Measurements from ENCODE around the gene COL18A1. TPM values are rescaled to one million over a fixed set of nuclear protein-coding genes. Genes with fewer than 3 reads are reported as not detected.
A peak's percentile ranks its signal among the peaks of the same experiment; 100 is the strongest.
"Not testable (repeated sequence)": the region's sequence is repeated elsewhere in the genome, so short reads cannot be mapped to it uniquely, and the experiment has no call there.

The COL18A1 gene
- total and polyA plus RNA-seq, 3 donors from 2014 or later: 53.2 to 165 (median 111) TPM

DNA sequence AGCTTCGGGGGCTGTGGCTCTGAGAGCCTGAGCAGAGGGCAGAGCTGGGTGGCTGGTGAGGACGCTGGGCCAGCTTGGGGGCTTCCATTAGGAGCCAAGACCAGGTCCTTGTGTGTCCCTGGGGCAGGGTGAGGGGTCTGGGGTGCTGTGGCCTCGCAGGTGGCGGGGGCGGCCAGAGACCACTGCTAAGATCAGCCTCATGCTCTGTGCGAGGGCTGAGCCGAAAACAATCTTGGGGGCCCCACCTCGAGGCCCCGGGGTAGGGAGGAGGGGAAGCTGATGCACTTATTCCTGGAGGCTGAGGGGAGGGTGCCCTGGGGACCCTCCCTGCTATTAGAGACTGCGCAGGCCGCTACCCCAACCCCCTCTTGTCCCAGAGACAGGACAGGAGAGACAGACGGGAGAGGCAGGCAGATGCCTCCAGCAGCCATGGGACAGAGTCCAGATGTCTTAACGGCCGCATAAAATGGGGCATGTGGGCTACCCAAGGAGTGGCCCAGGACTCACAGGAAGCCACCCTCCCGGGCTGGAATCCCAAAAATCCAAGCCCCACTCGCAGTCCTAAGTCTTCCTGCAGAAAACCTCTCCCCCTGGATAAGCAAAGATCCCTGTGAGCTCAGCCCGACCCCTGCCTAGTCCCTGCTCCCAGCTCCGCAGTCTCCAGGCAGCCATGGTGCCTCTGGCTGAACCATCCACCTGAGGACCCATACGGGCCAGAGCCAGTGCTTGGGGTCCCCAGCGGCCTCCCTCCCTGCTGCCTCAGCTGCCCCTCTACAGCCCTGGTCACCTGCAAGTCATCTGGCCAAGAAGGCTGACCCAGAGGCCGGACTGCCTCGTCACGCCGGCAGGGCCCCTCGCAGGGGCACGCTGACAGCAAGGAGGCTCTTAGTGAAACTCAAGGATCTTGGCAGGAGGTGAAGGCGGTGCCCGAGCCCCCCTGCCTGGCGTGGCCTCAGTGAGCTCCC, 43.6 kb upstream of the COL18A1 start:
- intact Hi-C loops (cut with DNase I; ENCODE audit: low total_unique reads): no loop called here
- Histone ChIP-seq H3K9me3 (no peaks in the 10 kb centered on the region), H3K4me1 (peaks cover 5% of the 10 kb centered on the region), H3K4me3 (no peak overlapping the region), H3K27ac (no peak overlapping the region), H3K36me3 (ENCODE audit: low read depth, missing control alignments) (no peaks in the 10 kb centered on the region), H3K27me3 (no peaks in the 10 kb centered on the region)
- 85 to 89% methylated on average over 20 to 29 of the region's 29 CpGs for WGBS, 2 donors
- TF ChIP-seq, protein P1, sequence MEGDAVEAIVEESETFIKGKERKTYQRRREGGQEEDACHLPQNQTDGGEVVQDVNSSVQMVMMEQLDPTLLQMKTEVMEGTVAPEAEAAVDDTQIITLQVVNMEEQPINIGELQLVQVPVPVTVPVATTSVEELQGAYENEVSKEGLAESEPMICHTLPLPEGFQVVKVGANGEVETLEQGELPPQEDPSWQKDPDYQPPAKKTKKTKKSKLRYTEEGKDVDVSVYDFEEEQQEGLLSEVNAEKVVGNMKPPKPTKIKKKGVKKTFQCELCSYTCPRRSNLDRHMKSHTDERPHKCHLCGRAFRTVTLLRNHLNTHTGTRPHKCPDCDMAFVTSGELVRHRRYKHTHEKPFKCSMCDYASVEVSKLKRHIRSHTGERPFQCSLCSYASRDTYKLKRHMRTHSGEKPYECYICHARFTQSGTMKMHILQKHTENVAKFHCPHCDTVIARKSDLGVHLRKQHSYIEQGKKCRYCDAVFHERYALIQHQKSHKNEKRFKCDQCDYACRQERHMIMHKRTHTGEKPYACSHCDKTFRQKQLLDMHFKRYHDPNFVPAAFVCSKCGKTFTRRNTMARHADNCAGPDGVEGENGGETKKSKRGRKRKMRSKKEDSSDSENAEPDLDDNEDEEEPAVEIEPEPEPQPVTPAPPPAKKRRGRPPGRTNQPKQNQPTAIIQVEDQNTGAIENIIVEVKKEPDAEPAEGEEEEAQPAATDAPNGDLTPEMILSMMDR (IDR thresholded peaks at IDR 0.05): no peak
- no peak for TF ChIP-seq POLR2A (IDR thresholded peaks at IDR 0.05)
- no peak for DNase-seq

DNA sequence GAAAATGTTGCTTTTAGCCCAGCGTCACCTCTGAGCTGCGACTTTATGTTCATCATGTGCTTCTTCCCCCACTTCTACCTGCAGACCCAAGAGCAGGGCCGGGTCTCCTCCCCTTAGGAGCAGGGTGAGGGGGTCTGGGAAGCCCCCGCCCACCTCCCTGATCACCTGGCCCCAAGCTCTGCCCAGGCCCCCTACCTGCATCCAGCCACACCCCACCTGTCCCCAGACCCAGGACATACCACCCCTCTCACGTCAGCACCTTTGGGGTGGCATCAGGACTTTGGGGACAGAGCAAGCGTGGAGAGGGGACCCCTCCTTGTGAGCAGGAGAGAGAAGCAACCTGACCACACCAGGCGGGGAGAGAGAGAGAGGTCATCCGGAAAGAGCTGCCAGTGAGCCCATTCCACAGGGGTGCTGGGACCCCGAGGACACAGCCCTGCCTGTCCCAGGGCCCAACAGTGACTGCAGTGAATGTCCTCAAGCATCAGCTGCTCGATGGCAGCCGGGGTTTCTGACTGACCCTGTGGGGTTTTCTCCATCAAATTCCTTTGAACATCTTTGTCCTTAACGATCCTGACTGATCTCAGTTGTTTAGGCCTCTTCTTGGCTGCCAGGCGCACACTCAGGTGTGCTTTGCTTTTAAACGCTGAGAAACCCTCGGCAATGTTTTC, 42.8 kb upstream of the COL18A1 start:
- no peak for DNase-seq
- TF ChIP-seq POLR2A (IDR thresholded peaks at IDR 0.05): no peak
- TF ChIP-seq, protein P1 (IDR thresholded peaks at IDR 0.05): no peak
- H3K9me3 ChIP-seq: no peaks in the 10 kb centered on the region
- no peak overlapping the region for H3K4me3 ChIP-seq
- H3K27me3 ChIP-seq: no peaks in the 10 kb centered on the region
- H3K36me3 ChIP-seq (ENCODE audit: low read depth, missing control alignments): no peaks in the 10 kb centered on the region
- no peak overlapping the region for H3K27ac ChIP-seq
- intact Hi-C loops (cut with DNase I; ENCODE audit: low total_unique reads): no loop called here
- peaks cover 11% of the 10 kb centered on the region for H3K4me1 ChIP-seq
- WGBS, 2 donors: 89 to 93% methylated on average over 13 to 15 of the region's 15 CpGs

DNA sequence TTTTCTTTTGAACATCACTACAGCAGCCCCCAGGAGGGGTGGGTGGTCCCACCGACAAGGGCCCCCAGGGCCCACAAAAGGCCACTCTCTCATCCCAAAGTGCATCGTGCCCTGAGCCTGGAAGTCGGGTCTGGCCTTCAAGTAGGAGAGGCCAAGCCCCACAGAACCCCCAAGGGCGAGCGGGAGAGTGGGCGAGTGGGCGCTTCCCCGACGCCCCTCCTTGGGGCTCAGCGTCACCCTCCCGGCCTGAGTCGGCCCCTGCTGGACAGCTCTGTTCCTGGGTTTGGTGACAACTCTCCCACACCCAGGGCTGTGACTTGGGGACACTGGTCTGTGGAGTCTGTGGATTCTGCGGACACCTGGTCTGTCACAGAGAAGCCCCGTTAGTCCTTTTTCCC, 42.2 kb upstream of the COL18A1 start:
- Histone ChIP-seq H3K4me3 (no peak overlapping the region), H3K9me3 (no peaks in the 10 kb centered on the region), H3K36me3 (ENCODE audit: low read depth, missing control alignments) (no peaks in the 10 kb centered on the region), H3K27ac (no peak overlapping the region), H3K4me1 (peaks cover 17% of the 10 kb centered on the region), H3K27me3 (no peaks in the 10 kb centered on the region)
- WGBS, 2 donors: 93 to 97% methylated on average over 7 to 14 of the region's 14 CpGs
- no peak for DNase-seq
- TF ChIP-seq POLR2A (IDR thresholded peaks at IDR 0.05): no peak
- TF ChIP-seq, protein P1 (IDR thresholded peaks at IDR 0.05): no peak
- intact Hi-C loops (cut with DNase I; ENCODE audit: low total_unique reads): no loop called here

DNA sequence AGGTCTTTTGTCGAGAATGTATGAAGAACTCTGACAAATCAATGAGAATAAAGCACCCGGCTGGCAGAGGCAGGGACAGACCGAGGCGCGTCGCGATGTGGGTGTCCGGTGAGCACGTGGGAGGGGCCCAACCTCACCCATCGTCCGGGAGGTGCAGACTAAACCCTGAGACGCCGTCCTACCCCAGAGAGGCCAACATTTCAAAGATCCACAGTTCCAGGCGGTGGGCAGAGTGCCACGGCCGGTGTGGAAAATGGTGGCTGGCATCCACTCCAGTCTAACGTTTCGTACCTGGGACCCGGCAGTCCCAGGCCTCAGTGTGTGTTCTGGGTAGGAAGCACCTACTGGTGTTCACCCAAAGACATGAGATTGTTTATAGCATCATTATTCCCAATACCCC, 41.7 kb upstream of the COL18A1 start:
- DNase-seq; H3K4me3 ChIP-seq; H3K36me3 ChIP-seq (ENCODE audit: low read depth, missing control alignments); intact Hi-C loops (cut with DNase I; ENCODE audit: low total_unique reads); H3K27me3 ChIP-seq; H3K9me3 ChIP-seq: not testable (repeated sequence)
- 91 to 94% methylated on average over 16 to 19 of the region's 19 CpGs for WGBS, 2 donors
- peak overlapping the region; percentile 80 to 86 for H3K27ac ChIP-seq
- H3K4me1 ChIP-seq: peaks cover 20% of the 10 kb centered on the region

DNA sequence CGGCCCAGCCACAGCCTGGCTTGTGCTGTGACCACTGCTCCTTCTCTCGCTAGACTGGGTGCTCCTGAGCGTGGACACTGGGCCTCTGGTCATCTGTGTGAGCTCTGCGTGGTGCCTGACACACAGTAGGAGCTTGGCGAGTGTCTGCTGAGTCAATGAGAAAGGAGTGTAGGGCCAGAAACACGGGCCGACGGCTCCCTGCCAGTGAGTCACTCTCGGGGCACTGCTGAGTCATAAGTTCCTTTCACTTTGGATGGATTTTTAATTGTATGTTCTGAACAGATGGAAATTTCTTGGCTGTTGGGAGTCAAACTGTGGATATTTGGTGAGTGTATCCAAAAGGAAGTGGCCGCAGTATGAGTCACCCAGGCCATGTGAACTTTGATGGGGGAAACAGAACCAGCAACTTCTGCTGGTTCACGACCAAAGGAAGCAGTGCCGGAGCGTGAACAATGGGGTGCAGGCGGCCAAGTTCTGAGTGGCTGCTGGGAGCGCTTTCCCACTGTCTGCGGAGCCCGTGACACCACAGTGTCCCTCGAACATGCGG, 41.0 kb upstream of the COL18A1 start:
- 44 to 55% methylated on average over 14 to 19 of the region's 19 CpGs for WGBS, 2 donors

More for the DNA sequence above, 41.0 kb upstream of the COL18A1 start:
- intact Hi-C loops (cut with DNase I; ENCODE audit: low total_unique reads): no loop called here
- TF ChIP-seq, protein P1 (IDR thresholded peaks at IDR 0.05): no peak
- TF ChIP-seq POLR2A (IDR thresholded peaks at IDR 0.05): no peak
- Histone ChIP-seq H3K4me1 (peaks cover 20% of the 10 kb centered on the region), H3K27me3 (no peaks in the 10 kb centered on the region), H3K9me3 (no peaks in the 10 kb centered on the region), H3K36me3 (ENCODE audit: low read depth, missing control alignments) (no peaks in the 10 kb centered on the region), H3K4me3 (no peak overlapping the region), H3K27ac (peak overlapping the region; percentile 86 to 90)
- peak; percentile 74 for DNase-seq
